SK-N-SH (cell line): Measurements from ENCODE around the gene GOPC. TPM values are rescaled to one million over a fixed set of nuclear protein-coding genes. Genes with fewer than 3 reads are reported as not detected.

Source experiments
- CTCF ChIA-PET: fragments of 300-600, 350-600 bp; formaldehyde crosslinking; extraction: SDS; loops from one replicate; lab custom pipeline; 2021; lab: Yijun Ruan, JAX
- POLR2A ChIA-PET: fragments of 350-600 bp; sonication (Branson Sonifier 250); formaldehyde crosslinking; extraction: SDS; loops from one replicate; lab custom pipeline; 2020; ENCODE audit warnings: antibody characterized with exemption, inconsistent platforms; lab: Yijun Ruan, JAX
- DNase-seq: peaks from one replicate; pipeline ENCODE4 v3.0.0; 2012
- H2AFZ ChIP-seq: fragments of 200-600 bp; sonication (generic); 2 replicates; pipeline ENCODE4 v1.8.1; 2016; ENCODE audit warnings: antibody characterized with exemption, mild to moderate bottlenecking, low read depth
- H3F3A ChIP-seq: fragments of 200-600 bp; sonication (generic); replicated peaks from 2 replicates; pipeline ENCODE3; 2016; ENCODE audit warnings: antibody characterized with exemption, mild to moderate bottlenecking; ENCODE audit not compliant: insufficient read depth
- H3K27ac ChIP-seq, 2 experiments: fragments of 200-500 bp in 1 of 2; fragments of 200-600 bp in 1 of 2; sonication (Bioruptor generic) in 1 of 2; sonication (generic), shearing (Covaris generic) in 1 of 2; 2 replicates each; pipeline versions ENCODE4 v1.5.1 to v1.6.1; 2014 to 2016; ENCODE audit warnings: low read depth in 2 of 2, inconsistent platforms in 1 of 2, low read length in 1 of 2, mild to moderate bottlenecking in 1 of 2, mixed read lengths in 1 of 2
- H3K27me3 ChIP-seq: fragments of 200-600 bp; sonication (generic), shearing (Covaris generic); 2 replicates; pipeline ENCODE4 v1.6.1; 2016; ENCODE audit warnings: mixed run types; ENCODE audit not compliant: insufficient read depth
- H3K36me3 ChIP-seq, 2 experiments: fragments of 200-500 bp in 1 of 2; fragments of 200-600 bp in 1 of 2; sonication (Bioruptor generic) in 1 of 2; sonication (generic) in 1 of 2; replicated peaks in 1 of 2; 2 replicates each; pipeline versions ENCODE3 to v1.5.1; 2014 to 2016; ENCODE audit warnings: low read length in 1 of 2, mild to moderate bottlenecking in 1 of 2; ENCODE audit not compliant: insufficient read depth in 2 of 2, control insufficient read depth in 1 of 2
- H3K4me1 ChIP-seq, 2 experiments: fragments of 200-500 bp in 1 of 2; fragments of 200-600 bp in 1 of 2; sonication (Bioruptor generic) in 1 of 2; sonication (generic), shearing (Covaris generic) in 1 of 2; 2 replicates each; pipeline versions ENCODE4 v1.5.1 to v1.6.1; 2014 to 2016; ENCODE audit warnings: low read depth in 1 of 2, low read length in 1 of 2, mixed run types in 1 of 2; ENCODE audit not compliant: insufficient read depth in 2 of 2, control insufficient read depth in 1 of 2
- H3K4me2 ChIP-seq: fragments of 200-600 bp; sonication (generic), shearing (Covaris generic); 2 replicates; pipeline ENCODE4 v1.6.1; 2017; ENCODE audit warnings: mixed run types
- H3K4me3 ChIP-seq, 2 experiments: fragments of 200-500 bp in 1 of 2; fragments of 200-600 bp in 1 of 2; sonication (Bioruptor generic) in 1 of 2; sonication (generic), shearing (Covaris generic) in 1 of 2; 2 replicates each; pipeline versions ENCODE4 v1.5.1 to v1.8.1; 2014 to 2016; ENCODE audit warnings: low read depth in 2 of 2, inconsistent platforms in 1 of 2, low read length in 1 of 2, mild to moderate bottlenecking in 1 of 2, mixed read lengths in 1 of 2, moderate library complexity in 1 of 2
- H3K79me2 ChIP-seq: fragments of 200-600 bp; sonication (generic); 2 replicates; pipeline ENCODE4 v1.8.1; 2017; ENCODE audit warnings: mild to moderate bottlenecking; ENCODE audit not compliant: insufficient read depth
- H3K9ac ChIP-seq: fragments of 200-600 bp; sonication (generic); 2 replicates; pipeline ENCODE4 v1.6.1; 2017; ENCODE audit warnings: mixed run types
- H3K9me2 ChIP-seq: fragments of 200-600 bp; sonication (generic); 2 replicates; pipeline ENCODE4 v1.6.1; 2017; ENCODE audit warnings: mixed run types
- H3K9me3 ChIP-seq: fragments of 200-600 bp; sonication (generic); 2 replicates; pipeline ENCODE4 v1.6.1; 2017; ENCODE audit warnings: mixed run types, mild to moderate bottlenecking, moderate library complexity
- H4K20me1 ChIP-seq: fragments of 200-600 bp; sonication (generic); 2 replicates; pipeline ENCODE4 v1.6.1; 2017; ENCODE audit warnings: mild to moderate bottlenecking, mixed run types; ENCODE audit not compliant: insufficient read depth
- CHD2 ChIP-seq: fragments of 150-350 bp; IDR thresholded peaks from 2 replicates; pipeline ENCODE4 v1.6.1; 2018; ENCODE audit warnings: low read length; ENCODE audit not compliant: partially characterized antibody
- EP300 ChIP-seq, 2 experiments: IDR thresholded peaks; 2 replicates each; pipeline versions ENCODE4 v1.4.0 to v1.6.1; 2012; ENCODE audit warnings: borderline replicate concordance in 1 of 2, low read depth in 1 of 2, low read length in 1 of 2
- GABPA ChIP-seq: IDR thresholded peaks from 2 replicates; pipeline ENCODE4 v1.4.0; 2012; ENCODE audit warnings: low read depth, mild to moderate bottlenecking
- GATA2 ChIP-seq: sonication (generic); formaldehyde crosslinking; IDR thresholded peaks from 2 replicates; pipeline ENCODE4 v1.5.0; 2020; ENCODE audit warnings: mild to moderate bottlenecking, missing genetic modification reagents
- NFIC ChIP-seq: IDR thresholded peaks from 2 replicates; pipeline ENCODE4 v1.4.0; 2012; ENCODE audit warnings: borderline replicate concordance
- NRF1 ChIP-seq: IDR thresholded peaks from 2 replicates; pipeline ENCODE4 v1.6.1; 2012; ENCODE audit warnings: low read depth, mild to moderate bottlenecking, low read length
- RAD21 ChIP-seq: IDR thresholded peaks from 2 replicates; pipeline ENCODE4 v1.6.1; 2012; ENCODE audit warnings: mild to moderate bottlenecking, low read length
- RCOR1 ChIP-seq: fragments of 150-350 bp; IDR thresholded peaks from 2 replicates; pipeline ENCODE4 v1.6.1; 2017; ENCODE audit warnings: antibody characterized with exemption, low read length
- RFX5 ChIP-seq: IDR thresholded peaks from 2 replicates; pipeline ENCODE4 v1.6.1; 2012; ENCODE audit warnings: mild to moderate bottlenecking, improper control_type of control experiment, low read length
- SMC3 ChIP-seq: IDR thresholded peaks from 2 replicates; pipeline ENCODE4 v1.6.1; 2012; ENCODE audit warnings: low read depth, low read length, improper control_type of control experiment
- TAF1 ChIP-seq: IDR thresholded peaks from 2 replicates; pipeline ENCODE4 v1.6.1; 2012; ENCODE audit warnings: low read depth, mild to moderate bottlenecking, low read length, moderate library complexity, borderline replicate concordance
- YY1 ChIP-seq: IDR thresholded peaks from 2 replicates; pipeline ENCODE4 v1.4.0; 2012; ENCODE audit warnings: low read depth, mild to moderate bottlenecking
- WGBS: methylation state at CpG from one replicate; pipeline ENCODE4 v1.1.6; 2017; ENCODE audit warnings: low lambda C conversion rate; 5-methylcytosine and 5-hydroxymethylcytosine counted together
- polyA plus RNA-seq, 3 experiments: library from polyadenylated mRNA; depleted of rRNA; stranded (reverse); fragments of >200 nt; gene quantifications; 2 replicates each; pipeline ENCODE4 v1.2.3, GENCODE V29; 2012
- TF ChIP-seq, protein P1 (sequence below): fragments of 150-350 bp; IDR thresholded peaks from 2 replicates; pipeline ENCODE4 v1.6.1; 2016; ENCODE audit warnings: mild to moderate bottlenecking, low read depth, low read length
- TF ChIP-seq, protein P2 (sequence below): IDR thresholded peaks from 2 replicates; pipeline ENCODE4 v1.4.0; 2012; ENCODE audit warnings: low read depth, borderline replicate concordance

The GOPC gene
- polyA plus RNA-seq, 1 of the 3 experiments (the other 2 are of a cell fraction) = 20.8 TPM

DNA sequence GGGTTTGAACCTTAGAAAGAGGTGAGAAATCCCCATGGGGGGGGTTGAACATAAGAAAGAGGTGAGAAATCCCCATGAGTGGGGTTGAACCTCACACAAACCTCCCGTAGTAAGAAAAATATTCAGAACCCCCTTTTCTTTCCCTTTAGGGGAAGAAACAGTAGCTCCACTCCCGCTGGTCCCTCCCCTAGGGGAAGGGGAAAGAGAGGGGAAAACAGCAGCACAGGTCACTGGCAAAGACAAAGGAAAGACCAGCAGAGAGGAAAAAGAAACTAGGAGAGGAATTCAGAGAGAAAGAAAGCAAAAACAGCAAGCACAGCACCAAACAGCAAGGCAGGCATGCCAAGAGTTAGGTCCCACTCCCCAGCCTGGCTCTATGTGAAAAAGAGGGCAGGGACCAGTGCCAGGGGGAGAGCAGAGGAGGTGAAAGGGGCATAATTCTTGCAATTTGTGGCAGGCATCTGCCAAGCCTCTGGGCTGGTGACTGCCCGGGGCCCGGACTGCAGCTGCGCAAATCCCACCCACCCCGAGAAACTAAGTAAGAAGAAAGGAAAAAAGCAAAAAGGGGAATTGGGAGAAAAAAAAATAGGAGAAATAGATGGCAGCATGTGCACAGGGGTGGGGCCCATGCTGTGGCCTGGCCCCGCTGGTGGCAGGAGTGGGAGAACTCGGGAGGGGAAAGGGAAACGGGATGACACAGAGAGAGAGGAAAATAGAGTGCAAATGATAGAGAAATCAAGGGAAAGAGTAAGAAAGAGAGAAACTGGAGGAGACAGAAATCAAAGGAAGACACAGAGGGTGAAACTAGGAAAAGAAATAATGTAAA is 15.1 kb upstream of the GOPC start:
- no peak overlapping the region for H3K27ac ChIP-seq
- TF ChIP-seq RCOR1 (no peak), GATA2 (CRISPR knock-in tag) (no peak), GABPA (no peak), YY1 (no peak), RAD21 (no peak), SMC3 (no peak), NFIC (no peak), RFX5 (no peak)
- TF ChIP-seq, protein P1, sequence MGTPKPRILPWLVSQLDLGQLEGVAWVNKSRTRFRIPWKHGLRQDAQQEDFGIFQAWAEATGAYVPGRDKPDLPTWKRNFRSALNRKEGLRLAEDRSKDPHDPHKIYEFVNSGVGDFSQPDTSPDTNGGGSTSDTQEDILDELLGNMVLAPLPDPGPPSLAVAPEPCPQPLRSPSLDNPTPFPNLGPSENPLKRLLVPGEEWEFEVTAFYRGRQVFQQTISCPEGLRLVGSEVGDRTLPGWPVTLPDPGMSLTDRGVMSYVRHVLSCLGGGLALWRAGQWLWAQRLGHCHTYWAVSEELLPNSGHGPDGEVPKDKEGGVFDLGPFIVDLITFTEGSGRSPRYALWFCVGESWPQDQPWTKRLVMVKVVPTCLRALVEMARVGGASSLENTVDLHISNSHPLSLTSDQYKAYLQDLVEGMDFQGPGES = no peak
- TF ChIP-seq, protein P2, sequence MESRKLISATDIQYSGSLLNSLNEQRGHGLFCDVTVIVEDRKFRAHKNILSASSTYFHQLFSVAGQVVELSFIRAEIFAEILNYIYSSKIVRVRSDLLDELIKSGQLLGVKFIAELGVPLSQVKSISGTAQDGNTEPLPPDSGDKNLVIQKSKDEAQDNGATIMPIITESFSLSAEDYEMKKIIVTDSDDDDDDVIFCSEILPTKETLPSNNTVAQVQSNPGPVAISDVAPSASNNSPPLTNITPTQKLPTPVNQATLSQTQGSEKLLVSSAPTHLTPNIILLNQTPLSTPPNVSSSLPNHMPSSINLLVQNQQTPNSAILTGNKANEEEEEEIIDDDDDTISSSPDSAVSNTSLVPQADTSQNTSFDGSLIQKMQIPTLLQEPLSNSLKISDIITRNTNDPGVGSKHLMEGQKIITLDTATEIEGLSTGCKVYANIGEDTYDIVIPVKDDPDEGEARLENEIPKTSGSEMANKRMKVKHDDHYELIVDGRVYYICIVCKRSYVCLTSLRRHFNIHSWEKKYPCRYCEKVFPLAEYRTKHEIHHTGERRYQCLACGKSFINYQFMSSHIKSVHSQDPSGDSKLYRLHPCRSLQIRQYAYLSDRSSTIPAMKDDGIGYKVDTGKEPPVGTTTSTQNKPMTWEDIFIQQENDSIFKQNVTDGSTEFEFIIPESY = no peak
- CTCF ChIA-PET = no interaction called here
- no peaks in the 10 kb centered on the region for H3K4me1 ChIP-seq
- DNase-seq = no peak
- H3K4me2 ChIP-seq = peak overlapping the region; percentile 58; the same call in 1 of the 2 replicates
- POLR2A ChIA-PET = no interaction called here
- H3K9ac ChIP-seq = no peak overlapping the region
- 47% methylated on average over 9 of the region's 9 CpGs for WGBS
- no peaks in the 10 kb centered on the region for H3F3A ChIP-seq
- no peaks in the 10 kb centered on the region for H3K79me2 ChIP-seq
- H3K4me3 ChIP-seq = peak overlapping the region in 1 of 2 experiments; percentile 8; a peak in 1 of 4 replicates
- no peaks in the 10 kb centered on the region for H3K9me2 ChIP-seq
- no peaks in the 10 kb centered on the region for H3K36me3 ChIP-seq
- no peaks in the 10 kb centered on the region for H3K9me3 ChIP-seq
- H4K20me1 ChIP-seq = no peaks in the 10 kb centered on the region
- H2AFZ ChIP-seq = peak overlapping the region; percentile 74; the same call in 1 of the 2 replicates
- H3K27me3 ChIP-seq = no peaks in the 10 kb centered on the region

DNA sequence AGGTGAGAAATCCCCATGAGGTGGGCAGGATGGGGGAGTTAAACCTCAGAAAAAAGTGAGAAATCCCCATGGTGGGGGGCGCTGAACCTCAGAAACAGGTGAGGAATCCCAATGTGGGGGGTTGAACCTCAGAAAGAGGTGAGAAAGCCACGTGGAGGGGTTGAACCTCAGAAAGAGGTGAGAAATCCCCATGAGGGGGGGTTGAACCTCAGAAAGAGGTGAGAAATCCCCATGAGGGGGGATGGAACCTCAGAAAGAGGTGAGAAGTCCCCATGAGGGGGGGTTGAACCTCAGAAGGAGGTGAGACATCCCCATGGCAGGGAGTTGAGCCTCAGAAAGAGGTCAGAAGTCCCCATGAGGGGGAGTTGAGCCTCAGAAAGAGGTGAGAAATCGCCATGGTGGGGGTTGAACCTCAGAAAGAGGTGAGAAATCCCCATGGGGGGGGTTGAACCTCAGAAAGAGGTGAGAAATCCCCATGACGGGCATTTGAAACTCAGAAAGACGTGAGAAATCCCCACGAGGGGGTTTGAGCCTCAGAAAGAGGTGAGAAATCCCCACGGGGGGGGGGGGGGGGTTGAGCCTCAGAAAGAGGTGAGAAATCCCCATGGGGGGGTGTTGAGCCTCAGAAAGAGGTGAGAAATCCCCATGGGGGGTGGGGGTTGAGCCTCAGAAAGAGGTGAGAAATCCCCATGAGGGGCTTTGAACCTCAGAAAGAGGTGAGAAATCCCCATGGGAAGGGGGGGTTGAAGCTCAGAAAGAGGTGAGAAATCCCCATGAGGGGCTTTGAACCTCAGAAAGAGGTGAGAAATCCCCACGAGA is 14.3 kb upstream of the GOPC start:
- no peak for DNase-seq
- Histone ChIP-seq H3K9ac (no peak overlapping the region), H3K9me3 (no peaks in the 10 kb centered on the region), H3K79me2 (no peaks in the 10 kb centered on the region), H3K4me2 (no peak overlapping the region), H3F3A (no peaks in the 10 kb centered on the region), H3K36me3 (no peaks in the 10 kb centered on the region), H3K4me1 (no peaks in the 10 kb centered on the region), H3K27ac (no peak overlapping the region), H2AFZ (no peak overlapping the region), H3K9me2 (no peaks in the 10 kb centered on the region), H3K27me3 (no peaks in the 10 kb centered on the region), H3K4me3 (no peak overlapping the region), H4K20me1 (no peaks in the 10 kb centered on the region)
- WGBS = 22% methylated on average over 8 of the region's 8 CpGs
- CTCF ChIA-PET = no interaction called here
- TF ChIP-seq CHD2 (no peak), TAF1 (no peak), NFIC (no peak), NRF1 (no peak), EP300 (IDR thresholded peaks at IDR 0.05; ENCODE audit: borderline replicate concordance in 1 of 2, low read depth in 1 of 2, low read length in 1 of 2) (no peak)
- POLR2A ChIA-PET = no interaction called here
